Fibroblast of lung (primary cell): ENCODE data around the gene TMEM117. TPM values are rescaled to one million over a fixed set of nuclear protein-coding genes. Genes with fewer than 3 reads are reported as not detected.

Experiments
- DNase-seq, 2 donors: peaks; one replicate each; pipeline versions ENCODE4 v3.0.0 to v3.0.0-alpha.2; 2010; ENCODE audit warnings: low read depth in 2 of 2
- H2AFZ ChIP-seq: 2 replicates; pipeline ENCODE4 v1.5.1; 2012; ENCODE audit warnings: low read length, control low read depth, inconsistent platforms
- H3K27ac ChIP-seq: 2 replicates; pipeline ENCODE4 v1.5.1; 2011; ENCODE audit warnings: low read length, control low read depth; ENCODE audit not compliant: insufficient read depth
- H3K27me3 ChIP-seq: 2 replicates; pipeline ENCODE4 v1.5.1; 2011; ENCODE audit warnings: mild to moderate bottlenecking, low read length; ENCODE audit not compliant: control insufficient read depth, insufficient read depth
- H3K36me3 ChIP-seq: 2 replicates; pipeline ENCODE4 v1.5.1; 2011; ENCODE audit warnings: low read length; ENCODE audit not compliant: control insufficient read depth, insufficient read depth
- H3K4me1 ChIP-seq: 2 replicates; pipeline ENCODE4 v1.5.1; 2011; ENCODE audit warnings: low read length; ENCODE audit not compliant: control insufficient read depth, insufficient read depth; ENCODE audit errors: extremely low read depth
- H3K4me2 ChIP-seq: 2 replicates; pipeline ENCODE4 v1.5.1; 2011; ENCODE audit warnings: low read length, control low read depth; ENCODE audit not compliant: insufficient read depth; ENCODE audit errors: extremely low read depth
- H3K4me3 ChIP-seq, 4 experiments: fragments of 200-600 bp in 1 of 4; sonication (generic) in 1 of 4; replicated peaks in 1 of 4; 2 replicates each; pipeline ENCODE4 v1.5.1; 2011 to 2016; ENCODE audit warnings: low read length in 4 of 4, low read depth in 3 of 4, mild to moderate bottlenecking in 3 of 4, control low read depth in 2 of 4, inconsistent platforms in 1 of 4, mixed read lengths in 1 of 4; ENCODE audit not compliant: insufficient read depth in 1 of 4; ENCODE audit errors: control extremely low read depth in 1 of 4
- H3K79me2 ChIP-seq: 2 replicates; pipeline ENCODE4 v1.5.1; 2012; ENCODE audit warnings: mild to moderate bottlenecking, low read length, inconsistent platforms; ENCODE audit not compliant: control insufficient read depth, insufficient read depth
- H3K9ac ChIP-seq: 2 replicates; pipeline ENCODE4 v1.5.1; 2011; ENCODE audit warnings: mild to moderate bottlenecking, low read length, control low read depth; ENCODE audit not compliant: insufficient read depth
- H3K9me3 ChIP-seq: 2 replicates; pipeline ENCODE4 v1.5.1; 2012; ENCODE audit warnings: low read depth, low read length; ENCODE audit not compliant: control insufficient read depth, insufficient read depth
- H4K20me1 ChIP-seq: 2 replicates; pipeline ENCODE4 v1.5.1; 2011; ENCODE audit warnings: low read length; ENCODE audit not compliant: control insufficient read depth, insufficient read depth; ENCODE audit errors: extremely low read depth
- CTCF ChIP-seq, 2 donors: IDR thresholded peaks in 1 of 2; conservative IDR thresholded peaks in 1 of 2; 1 replicate in 1 of 2; 2 replicates in 1 of 2; pipeline ENCODE4 v1.5.1; 2011 to 2012; ENCODE audit warnings: low read length in 2 of 2, control low read depth in 1 of 2, inconsistent platforms in 1 of 2, low read depth in 1 of 2, mild to moderate bottlenecking in 1 of 2
- EZH2 ChIP-seq: IDR thresholded peaks from 2 replicates; pipeline ENCODE4 v1.5.1; 2012; ENCODE audit warnings: low read length, control low read depth, mild to moderate bottlenecking; ENCODE audit errors: missing control alignments
- polyA plus RNA-seq, 2 donors: library from polyadenylated mRNA; depleted of rRNA in 1 of 2; stranded (reverse) in 1 of 2; unstranded in 1 of 2; fragments of >200 nt; gene quantifications; 2 replicates each; pipeline ENCODE4 v1.2.1, GENCODE V29; 2011 to 2012; ENCODE audit warnings: missing spikeins in 1 of 2
- total RNA-seq: library from RNA; depleted of rRNA; stranded (reverse); fragments of >200 nt; gene quantifications from 2 replicates; pipeline ENCODE4 v1.2.1, GENCODE V29; 2014

The TMEM117 gene
- total and polyA plus RNA-seq, 2 donors (not counting 1 experiment from before 2014, with no cell fraction given): 7.6 to 7.8 TPM

- no peaks in the 10 kb centered on the region for H3K27me3 ChIP-seq
- H4K20me1 ChIP-seq: no peaks in the 10 kb centered on the region
- no peak overlapping the region for H3K4me2 ChIP-seq
- TF ChIP-seq CTCF (conservative IDR thresholded peaks at IDR 0.05 in 1 of 2, IDR thresholded peaks at IDR 0.05 in 1 of 2; ENCODE audit: low read depth in 1 of 2, low read length in 2 of 2) (no peak), EZH2 (no peak)
- DNase-seq: no peak
- no peaks in the 10 kb centered on the region for H3K4me1 ChIP-seq
- no peaks in the 10 kb centered on the region for H3K9me3 ChIP-seq
- no peaks in the 10 kb centered on the region for H3K36me3 ChIP-seq
- no peak overlapping the region for H3K4me3 ChIP-seq
- H3K27ac ChIP-seq: no peak overlapping the region
- H3K79me2 ChIP-seq: no peaks in the 10 kb centered on the region
- no peak overlapping the region for H2AFZ ChIP-seq
- no peak overlapping the region for H3K9ac ChIP-seq
These were observed 252.8 kb downstream of the TMEM117 start for GRCh38 chr12:44088647-44089046.

GRCh38 chr12:44091948-44092606 lies 256.2 kb downstream of the TMEM117 start:
- Histone ChIP-seq H3K27ac (no peak overlapping the region), H3K9me3 (no peaks in the 10 kb centered on the region), H3K79me2 (no peaks in the 10 kb centered on the region), H3K4me3 (no peak overlapping the region), H4K20me1 (no peaks in the 10 kb centered on the region), H3K4me1 (no peaks in the 10 kb centered on the region), H3K36me3 (no peaks in the 10 kb centered on the region), H3K4me2 (no peak overlapping the region), H3K9ac (no peak overlapping the region), H2AFZ (no peak overlapping the region), H3K27me3 (no peaks in the 10 kb centered on the region)
- DNase-seq: no peak
- TF ChIP-seq EZH2: no peak
- no peak for TF ChIP-seq CTCF (conservative IDR thresholded peaks at IDR 0.05 in 1 of 2, IDR thresholded peaks at IDR 0.05 in 1 of 2; ENCODE audit: low read depth in 1 of 2, low read length in 2 of 2)

GRCh38 chr12:44098786-44099185 lies 262.9 kb downstream of the TMEM117 start:
- TF ChIP-seq CTCF (conservative IDR thresholded peaks at IDR 0.05 in 1 of 2, IDR thresholded peaks at IDR 0.05 in 1 of 2; ENCODE audit: low read depth in 1 of 2, low read length in 2 of 2): no peak
- no peak for TF ChIP-seq EZH2
- H4K20me1 ChIP-seq: no peaks in the 10 kb centered on the region
- H3K9ac ChIP-seq: no peak overlapping the region
- H3K36me3 ChIP-seq: no peaks in the 10 kb centered on the region
- no peak for DNase-seq
- no peak overlapping the region for H3K4me2 ChIP-seq
- H3K4me1 ChIP-seq: no peaks in the 10 kb centered on the region
- H2AFZ ChIP-seq: no peak overlapping the region
- H3K27ac ChIP-seq: no peak overlapping the region
- H3K27me3 ChIP-seq: no peaks in the 10 kb centered on the region
- H3K9me3 ChIP-seq: no peaks in the 10 kb centered on the region
- H3K79me2 ChIP-seq: no peaks in the 10 kb centered on the region
- H3K4me3 ChIP-seq: no peak overlapping the region
